22Rv1 (cell line): ENCODE measurements around the gene ACTRT2.

Source experiments
- CTCF ChIP-seq: fragments of 450-650 bp; IDR thresholded peaks from 2 replicates; pipeline ENCODE4 v1.5.1; 2017; ENCODE audit warnings: mild to moderate bottlenecking
- ZFX ChIP-seq: fragments of 450-650 bp; IDR thresholded peaks from 2 replicates; pipeline ENCODE4 v1.6.1; 2017; ENCODE audit warnings: antibody characterized with exemption, borderline replicate concordance

- TF ChIP-seq CTCF (no peak), ZFX (no peak)
Observed at GRCh38 chr1:3021233-3021671, at the start of gene ACTRT2.
